GM21423 (cell line): Measurements from ENCODE around the gene OR5K3.
"Not testable (repeated sequence)": the region's sequence is repeated elsewhere in the genome, so short reads cannot be mapped to it uniquely, and the experiment has no call there.

Experiments
- ATAC-seq: cut with Tn5 transposase; IDR thresholded peaks from one replicate; pipeline ENCODE4 v1.9.1; 2021; ENCODE audit warnings: mild to moderate bottlenecking, moderate library complexity; ENCODE audit not compliant: unreplicated experiment

The OR5K3 gene, protein sequence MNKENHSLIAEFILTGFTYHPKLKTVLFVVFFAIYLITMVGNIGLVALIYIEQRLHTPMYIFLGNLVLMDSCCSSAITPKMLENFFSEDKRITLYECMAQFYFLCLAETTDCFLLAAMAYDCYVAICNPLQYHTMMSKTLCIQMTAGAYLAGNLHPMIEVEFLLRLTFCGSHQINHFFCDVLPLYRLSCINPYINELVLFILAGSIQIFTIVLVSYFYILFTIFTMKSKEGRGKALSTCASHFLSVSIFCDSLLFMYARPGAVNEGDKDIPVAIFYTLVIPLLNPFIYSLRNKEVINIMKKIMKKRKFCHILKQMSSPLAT

DNA sequence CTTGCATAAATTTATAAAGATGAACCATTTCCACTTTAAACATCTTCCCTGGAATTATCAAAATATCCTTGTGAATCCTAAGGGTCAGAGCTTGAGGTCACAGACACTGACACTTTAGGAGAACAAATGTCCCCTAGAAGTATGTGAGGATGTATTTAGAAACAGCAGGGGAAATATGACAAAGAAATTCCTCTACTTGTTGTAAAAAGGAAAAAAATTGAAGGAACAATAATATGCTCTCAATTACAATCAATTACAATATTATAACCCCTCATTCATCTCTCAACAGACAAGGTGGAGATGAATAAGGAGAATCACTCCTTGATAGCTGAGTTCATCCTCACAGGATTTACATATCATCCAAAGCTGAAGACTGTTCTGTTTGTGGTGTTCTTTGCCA, at the start of gene OR5K3:
Gene OR5K3 (plus strand): TSS at position 301 of the 400 bp plus-strand sequence. CDS start 0 bp downstream, at position 301.
- ATAC-seq = no peak

- no peak for ATAC-seq
Measured at GRCh38 chr3:98341758-98342157, 48.7 kb upstream of the OR5K3 start.

DNA sequence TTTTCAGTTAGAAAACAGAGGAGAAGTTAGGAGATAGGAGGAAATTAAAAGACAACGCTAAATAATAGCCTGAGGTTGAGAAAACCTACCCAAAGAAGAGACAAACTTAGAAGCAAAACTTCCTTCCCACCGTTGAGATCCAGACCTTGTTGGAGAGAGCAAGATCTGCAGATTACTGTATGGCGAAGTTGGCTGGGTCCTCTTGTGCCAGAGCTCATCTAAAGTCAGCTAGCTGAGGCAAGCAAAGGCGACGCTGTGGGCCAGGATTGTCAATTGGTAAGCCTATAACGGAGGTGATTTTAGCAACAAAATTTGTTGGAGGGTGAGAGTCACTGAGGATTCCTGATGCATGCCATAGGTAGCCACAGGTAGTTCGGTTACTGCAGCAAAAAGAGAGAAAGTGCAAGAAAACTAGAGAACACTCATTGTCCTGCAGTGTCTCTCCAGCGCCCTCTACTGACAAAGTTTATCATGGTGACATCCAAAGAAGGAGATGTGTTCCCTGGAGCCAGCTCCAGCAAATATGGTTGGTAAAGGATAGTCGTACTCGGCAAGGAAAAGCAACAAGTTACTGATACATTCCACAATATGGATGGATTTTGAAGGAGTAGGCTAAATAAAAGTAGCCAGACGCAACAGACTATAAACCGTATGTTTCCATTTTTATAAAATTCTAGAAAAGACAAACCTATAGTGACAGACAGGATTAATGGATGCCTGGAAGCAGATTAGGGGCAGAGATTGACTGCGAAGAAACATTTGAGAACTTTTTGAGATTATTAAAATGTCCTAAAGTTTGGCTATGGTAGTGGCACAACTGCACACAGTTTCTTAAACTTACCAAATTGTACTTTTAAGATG, 46.6 kb upstream of the OR5K3 start:
- no peak for ATAC-seq

- ATAC-seq = no peak
Measured at GRCh38 chr3:98350082-98350481, 40.4 kb upstream of the OR5K3 start.

DNA sequence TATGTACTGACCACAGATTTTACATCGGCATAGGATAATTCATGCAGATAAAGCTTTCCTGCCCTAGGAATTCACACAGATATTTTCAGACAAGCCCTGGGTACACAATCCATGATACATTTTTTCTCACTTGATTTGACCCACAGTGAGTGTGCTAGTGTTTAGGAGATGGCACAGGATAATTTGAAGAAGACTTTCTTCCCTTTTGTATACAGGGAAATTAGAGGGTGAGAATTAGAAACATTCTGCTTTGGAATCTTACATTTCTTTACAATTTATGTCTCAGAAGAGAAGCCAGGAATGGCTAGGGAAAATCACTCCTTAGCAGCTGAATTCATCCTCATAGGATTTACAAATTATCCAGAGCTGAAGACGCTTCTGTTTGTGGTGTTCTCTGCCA, 36.9 kb upstream of the OR5K3 start, which contains the start of gene OR5K4:
Gene OR5K4 (plus strand): TSS at position 301 of the 400 bp plus-strand sequence. CDS start 0 bp downstream, at position 301.
- ATAC-seq = no peak

GRCh38 chr3:98359250-98359649, 31.2 kb upstream of the OR5K3 start:
- ATAC-seq = no peak

DNA sequence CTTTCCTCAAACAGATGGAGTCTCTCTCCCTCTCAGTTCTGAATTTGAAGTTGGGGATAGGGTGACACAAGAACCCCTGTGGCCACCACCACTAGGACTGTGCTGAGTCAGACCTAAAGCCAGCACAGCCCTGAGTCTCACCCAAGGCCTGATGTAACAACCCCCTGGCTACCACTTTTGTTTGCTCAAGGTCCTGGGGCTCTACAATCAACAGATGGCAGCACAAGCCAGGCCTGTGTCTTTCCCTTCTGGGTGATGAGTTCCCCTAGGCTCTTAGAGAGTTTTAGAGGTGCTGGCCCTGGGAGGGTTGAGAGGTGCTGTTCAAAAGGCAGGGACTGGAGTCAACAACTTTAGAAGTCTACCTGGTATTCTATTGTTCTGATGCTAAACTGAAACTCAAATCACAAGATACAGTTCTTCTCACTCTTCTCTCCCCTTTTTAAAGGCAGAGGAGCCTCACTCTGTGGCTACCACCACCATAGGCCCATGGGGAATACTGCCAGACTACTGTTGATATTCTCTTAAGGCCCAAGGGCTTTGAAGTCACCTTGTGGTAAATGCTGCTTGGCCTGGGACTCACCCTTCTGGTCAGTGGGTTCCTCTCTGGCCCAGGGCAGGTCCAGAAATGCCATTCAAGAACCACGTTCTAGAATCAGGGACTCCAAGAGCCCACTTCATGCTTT, 30.3 kb upstream of the OR5K3 start:
- ATAC-seq = peak; percentile 70

GRCh38 chr3:98360681-98361080, 29.8 kb upstream of the OR5K3 start:
- ATAC-seq = no peak

GRCh38 chr3:98361289-98361688, 29.2 kb upstream of the OR5K3 start:
- ATAC-seq = peak; percentile 52

DNA sequence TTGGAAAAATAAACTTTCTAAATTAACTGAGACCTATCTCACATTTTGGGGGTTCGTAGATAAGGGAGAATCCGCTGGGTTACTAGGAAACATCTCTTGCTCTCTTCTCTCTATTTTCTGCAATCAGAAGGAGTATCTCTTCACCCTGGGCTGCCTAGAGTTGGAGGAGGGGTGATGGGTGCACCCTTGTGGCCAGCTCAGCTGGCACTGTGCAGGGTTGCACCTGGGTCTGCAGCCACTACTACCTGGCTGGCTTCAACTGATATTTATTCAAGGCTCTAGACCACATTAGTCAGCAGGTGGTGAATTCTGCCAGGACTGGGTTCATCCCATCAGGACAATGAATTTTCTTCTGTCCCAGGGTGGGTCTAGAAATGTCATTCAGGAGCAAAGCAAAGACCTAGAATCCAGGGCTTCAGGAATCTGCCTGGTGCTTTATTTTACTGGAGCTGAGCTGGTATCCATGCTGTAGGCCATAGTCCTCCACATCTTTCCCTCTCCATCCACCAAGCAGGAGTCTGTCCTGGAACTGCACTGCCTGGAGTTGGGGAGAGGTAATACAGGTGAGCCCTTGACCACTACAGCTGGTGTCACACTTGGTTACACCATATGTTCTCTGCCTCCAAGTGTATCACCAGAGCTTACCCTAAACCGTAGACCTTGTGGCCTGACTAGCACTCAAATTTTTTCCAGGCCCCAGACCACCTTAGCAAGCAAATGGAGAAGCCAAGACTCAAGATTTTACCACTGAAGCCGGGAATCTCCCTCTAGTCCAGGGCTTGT, 22.8 kb upstream of the OR5K3 start:
- ATAC-seq = no peak

- no peak for ATAC-seq
Measured at GRCh38 chr3:98371186-98371585, 19.3 kb upstream of the OR5K3 start.

- ATAC-seq = no peak
Measured at GRCh38 chr3:98371853-98372252, 18.6 kb upstream of the OR5K3 start.

DNA sequence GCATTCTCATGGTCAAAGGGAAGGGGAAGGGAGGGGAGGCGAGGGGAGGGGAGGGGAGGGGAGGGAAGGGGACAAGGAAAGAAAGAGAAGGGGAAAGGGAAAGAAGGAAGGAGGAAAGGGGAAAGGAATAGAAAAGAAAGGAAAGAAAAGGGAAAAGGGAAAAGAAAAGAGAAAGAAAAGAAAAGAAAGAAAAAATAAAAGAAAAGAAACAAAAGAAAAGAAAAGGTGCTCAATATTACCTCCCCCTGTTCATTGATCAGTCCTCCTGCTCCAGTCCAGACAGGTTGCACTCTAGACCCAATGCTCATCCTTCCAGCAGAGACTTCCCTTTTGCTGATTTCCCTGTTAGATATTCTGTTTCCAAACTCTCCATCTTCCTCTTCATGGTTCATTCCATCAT, 18.0 kb upstream of the OR5K3 start:
- no peak for ATAC-seq

DNA sequence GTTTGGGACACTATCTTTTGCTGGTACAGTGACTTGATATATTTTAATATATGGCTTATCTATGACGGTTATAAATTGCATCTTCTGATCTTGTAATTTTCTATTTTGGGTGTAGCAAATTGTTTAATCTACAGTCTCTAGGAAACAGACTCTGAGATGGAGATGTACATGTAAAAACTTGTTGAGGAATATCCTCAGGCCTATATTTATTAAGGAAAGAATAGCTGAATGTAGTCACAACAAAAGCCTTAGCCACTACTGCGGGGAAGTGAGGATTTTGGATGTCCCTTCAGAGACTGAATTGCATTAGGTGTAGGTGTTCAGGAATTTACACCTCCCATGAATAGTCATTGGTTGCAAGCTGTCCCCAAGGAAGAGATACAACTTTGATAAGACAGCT, 13.8 kb upstream of the OR5K3 start:
- no peak for ATAC-seq

DNA sequence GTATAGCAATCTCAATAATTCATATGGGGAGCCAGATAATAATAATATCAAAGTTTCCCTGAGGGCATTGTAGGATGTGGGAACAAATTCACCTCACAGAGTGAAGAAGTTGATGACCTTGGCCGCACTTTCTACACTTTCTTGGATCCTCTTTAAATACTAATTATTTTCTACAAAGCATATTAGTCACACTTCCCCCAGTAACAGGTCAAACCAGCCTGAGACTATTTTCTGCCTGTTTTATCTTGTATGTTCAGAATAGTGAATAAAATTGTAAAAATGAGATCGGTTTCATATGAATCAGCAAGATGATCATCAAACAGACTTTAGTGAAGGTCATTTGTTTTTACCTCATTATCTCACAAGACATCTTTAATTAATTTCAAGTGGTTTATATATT, 2.3 kb upstream of the OR5K3 start:
- no peak for ATAC-seq

DNA sequence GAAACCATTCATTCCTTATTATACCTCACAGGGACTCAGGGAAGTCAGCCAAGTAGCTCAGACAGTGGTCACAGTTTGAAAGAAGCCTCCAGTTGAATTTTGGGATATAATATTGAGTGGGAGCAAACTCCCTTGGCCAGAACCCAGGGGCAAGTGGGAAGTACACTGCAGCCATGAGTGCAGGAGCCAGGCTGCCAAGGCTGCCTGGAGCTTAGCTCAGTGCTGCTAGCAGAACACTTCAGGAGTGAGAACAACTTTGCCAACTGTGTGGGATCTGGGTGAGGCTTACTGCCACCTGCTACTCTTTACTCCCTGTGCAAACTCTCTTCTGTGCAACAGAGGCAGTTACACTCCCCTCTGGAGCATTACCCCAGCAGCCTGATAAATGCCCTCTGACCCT, 4.6 kb downstream of the OR5K3 start:
- no peak for ATAC-seq

GRCh38 chr3:98396482-98396881, 6.0 kb downstream of the OR5K3 start:
- ATAC-seq = not testable (repeated sequence)

GRCh38 chr3:98398513-98398912, 8.0 kb downstream of the OR5K3 start:
- ATAC-seq = no peak

GRCh38 chr3:98402507-98402906, 12.0 kb downstream of the OR5K3 start:
- ATAC-seq = no peak

GRCh38 chr3:98404010-98404409, 13.5 kb downstream of the OR5K3 start:
- no peak for ATAC-seq

GRCh38 chr3:98406034-98406433, 15.6 kb downstream of the OR5K3 start:
- no peak for ATAC-seq
